ENCODE measurements around the gene SLC39A3.

GRCh38 chr19:2736550-2737190 is 3.1 kb downstream of the SLC39A3 start:
- TF ChIP-seq CTCF (IDR thresholded peaks at IDR 0.05) (no peak), POLR2A (IDR thresholded peaks at IDR 0.05) (no peak)

Data from thyroid gland (tissue), 4 donors.